GM18502 (cell line): ENCODE measurements around the gene ADARB2.
A peak's percentile ranks its signal among the peaks of the same experiment; 100 is the strongest.

Source experiments
- ATAC-seq: cut with Tn5 transposase; IDR thresholded peaks from one replicate; pipeline ENCODE4 v1.9.1; 2021; ENCODE audit warnings: mild to moderate bottlenecking; ENCODE audit not compliant: unreplicated experiment, poor library complexity

Gene ADARB2

GRCh38 chr10:1736144-1736971 lies 967 bp downstream of the ADARB2 start:
- ATAC-seq, result no peak

- no peak for ATAC-seq
These were observed 1.8 kb downstream of the ADARB2 start for GRCh38 chr10:1735562-1735961.

- ATAC-seq, result no peak
These were observed 3.0 kb downstream of the ADARB2 start for GRCh38 chr10:1734288-1734687.

- ATAC-seq, result no peak
These were observed 3.6 kb downstream of the ADARB2 start for GRCh38 chr10:1733720-1734119.

- no peak for ATAC-seq
These were observed 4.7 kb downstream of the ADARB2 start for GRCh38 chr10:1732564-1732996.

GRCh38 chr10:1731592-1731991 lies 5.7 kb downstream of the ADARB2 start:
- no peak for ATAC-seq

- no peak for ATAC-seq
These were observed 7.6 kb downstream of the ADARB2 start for GRCh38 chr10:1729751-1730150.

- no peak for ATAC-seq
These were observed 10.5 kb downstream of the ADARB2 start for GRCh38 chr10:1726861-1727260.

- no peak for ATAC-seq
These were observed 12.3 kb downstream of the ADARB2 start for GRCh38 chr10:1724921-1725488.

GRCh38 chr10:1716839-1717238 lies 20.5 kb downstream of the ADARB2 start:
- no peak for ATAC-seq

- ATAC-seq, result peak; percentile 81
These were observed 21.5 kb downstream of the ADARB2 start for GRCh38 chr10:1715821-1716220.

GRCh38 chr10:1712944-1713671 lies 24.2 kb downstream of the ADARB2 start:
- ATAC-seq, result no peak

GRCh38 chr10:1712314-1712713 lies 25.0 kb downstream of the ADARB2 start:
- no peak for ATAC-seq

- ATAC-seq, result no peak
These were observed 28.2 kb downstream of the ADARB2 start for GRCh38 chr10:1709161-1709560.

GRCh38 chr10:1708746-1709145 lies 28.6 kb downstream of the ADARB2 start:
- ATAC-seq, result no peak

- ATAC-seq, result peak; percentile 50
These were observed 30.6 kb downstream of the ADARB2 start for GRCh38 chr10:1706711-1707110.

- no peak for ATAC-seq
These were observed 31.1 kb downstream of the ADARB2 start for GRCh38 chr10:1706256-1706655.

GRCh38 chr10:1698185-1698584 lies 39.1 kb downstream of the ADARB2 start:
- ATAC-seq, result no peak

- no peak for ATAC-seq
These were observed 41.2 kb downstream of the ADARB2 start for GRCh38 chr10:1696106-1696505.

GRCh38 chr10:1690086-1690485 lies 47.2 kb downstream of the ADARB2 start:
- ATAC-seq, result no peak

- no peak for ATAC-seq
These were observed 48.8 kb downstream of the ADARB2 start for GRCh38 chr10:1688531-1688930.
